ENCODE results near the gene KLHDC10. TPM values are rescaled to one million over a fixed set of nuclear protein-coding genes. Genes with fewer than 3 reads are reported as not detected.

KLHDC10 gene
- total and polyA plus RNA-seq, 2 of the 13 experiments (the other 11 are each of a cell fraction or from before 2014, with no cell fraction given), result 11.9 to 21.6 TPM

DNA sequence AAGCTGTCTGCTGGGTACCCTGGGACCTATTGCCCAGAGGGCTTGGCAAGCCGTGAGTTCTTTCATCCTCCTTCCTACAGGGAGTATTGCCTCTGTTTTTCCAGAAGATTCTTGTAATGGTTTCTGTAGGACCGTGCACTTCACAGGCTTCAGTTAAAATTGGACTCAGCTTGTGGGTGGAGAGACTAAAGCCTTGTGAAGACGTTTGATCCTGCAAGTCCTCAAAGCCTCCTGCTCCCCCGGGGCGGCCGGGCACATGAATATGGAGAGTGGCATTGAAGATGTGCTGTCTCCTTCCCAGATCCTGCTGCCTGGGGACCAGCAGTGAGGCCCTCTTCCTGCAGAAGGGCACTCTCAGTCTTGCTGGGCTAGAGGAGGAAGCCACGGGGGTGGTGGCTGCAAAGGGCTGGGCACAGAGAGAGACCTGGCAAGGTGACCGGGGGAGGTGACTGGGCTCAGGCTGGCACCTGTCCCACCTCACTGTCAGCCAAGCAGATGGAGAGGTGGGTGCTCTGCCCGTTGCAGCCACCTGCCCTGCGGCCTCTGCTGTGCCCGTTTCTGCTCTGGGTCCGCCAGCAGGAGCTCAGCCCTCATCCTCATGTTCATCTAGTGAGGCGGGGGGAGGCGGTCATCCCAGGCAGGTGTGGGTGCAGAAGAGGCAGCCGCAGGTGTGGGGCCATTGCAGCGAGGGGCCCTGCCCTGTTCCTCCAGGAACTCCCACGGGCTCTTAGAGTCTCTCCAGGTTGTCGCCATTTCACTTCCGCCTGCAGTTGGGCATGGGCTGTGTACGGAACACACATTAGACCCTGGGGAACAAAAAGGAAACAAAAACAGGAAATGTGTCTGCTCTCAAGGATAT is 79.2 kb downstream of the KLHDC10 start:
- POLR2A ChIA-PET, result interaction anchor here (1.4 kb wide), 1 partner anchor 56 kb away, joined by 3 read pairs; the partner anchor contains the start of gene TMEM209
- WGBS (ENCODE audit: low lambda C conversion rate), result 76% methylated on average over 14 of the region's 20 CpGs
- in situ Hi-C loops (cut with HindIII; ENCODE audit: extremely low pct_ligation_motif_present, low pct_unique_long_range_greater_than_20kb), result no loop called here
- H2AFZ ChIP-seq (ENCODE audit: low read length), result no peak overlapping the region
- H3K27ac ChIP-seq (ENCODE audit: extremely low read length, insufficient read depth, low read length), result no peak overlapping the region
- peaks cover 39% of the 10 kb centered on the region for H3K4me1 ChIP-seq (ENCODE audit: insufficient read depth, low read length)
- ATAC-seq (no peak), DNase-seq (ENCODE audit: low spot score) (no peak), FAIRE-seq (no peak)
- BruUV-seq (replicated peaks), result no TSS peak
- H3K9ac ChIP-seq (ENCODE audit: insufficient read depth, low read depth, low read length), result no peak overlapping the region
- no peaks in the 10 kb centered on the region for H3K79me2 ChIP-seq (ENCODE audit: insufficient read depth, low read length)
- H3K4me2 ChIP-seq (ENCODE audit: low read depth, low read length), result no peak overlapping the region
- CTCF ChIA-PET (ENCODE audit: low intra/inter-chr PET ratio, low total read pairs), result no interaction called here
- H3K9me3 ChIP-seq (ENCODE audit: low read length), result no peaks in the 10 kb centered on the region
- intact Hi-C loops (cut with micrococcal nuclease; ENCODE audit: unreplicated experiment), result loop anchor here (5.0 kb wide), 1 partner anchor 77 kb away; the partner anchor contains the start of gene KLHDC10
- no peaks in the 10 kb centered on the region for H4K20me1 ChIP-seq (ENCODE audit: insufficient read depth, low read length)
- no peak overlapping the region for H3K4me3 ChIP-seq (replicated peaks in 1 of 3; ENCODE audit: insufficient read depth in 1 of 3, low read depth in 2 of 3, low read length in 3 of 3)
- TF ChIP-seq, protein P1, sequence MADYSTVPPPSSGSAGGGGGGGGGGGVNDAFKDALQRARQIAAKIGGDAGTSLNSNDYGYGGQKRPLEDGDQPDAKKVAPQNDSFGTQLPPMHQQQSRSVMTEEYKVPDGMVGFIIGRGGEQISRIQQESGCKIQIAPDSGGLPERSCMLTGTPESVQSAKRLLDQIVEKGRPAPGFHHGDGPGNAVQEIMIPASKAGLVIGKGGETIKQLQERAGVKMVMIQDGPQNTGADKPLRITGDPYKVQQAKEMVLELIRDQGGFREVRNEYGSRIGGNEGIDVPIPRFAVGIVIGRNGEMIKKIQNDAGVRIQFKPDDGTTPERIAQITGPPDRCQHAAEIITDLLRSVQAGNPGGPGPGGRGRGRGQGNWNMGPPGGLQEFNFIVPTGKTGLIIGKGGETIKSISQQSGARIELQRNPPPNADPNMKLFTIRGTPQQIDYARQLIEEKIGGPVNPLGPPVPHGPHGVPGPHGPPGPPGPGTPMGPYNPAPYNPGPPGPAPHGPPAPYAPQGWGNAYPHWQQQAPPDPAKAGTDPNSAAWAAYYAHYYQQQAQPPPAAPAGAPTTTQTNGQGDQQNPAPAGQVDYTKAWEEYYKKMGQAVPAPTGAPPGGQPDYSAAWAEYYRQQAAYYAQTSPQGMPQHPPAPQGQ (CRISPR knock-in tag; IDR thresholded peaks at IDR 0.05; ENCODE audit: borderline replicate concordance), result no peak
- TF ChIP-seq, protein P2, sequence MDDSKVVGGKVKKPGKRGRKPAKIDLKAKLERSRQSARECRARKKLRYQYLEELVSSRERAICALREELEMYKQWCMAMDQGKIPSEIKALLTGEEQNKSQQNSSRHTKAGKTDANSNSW (CRISPR knock-in tag; IDR thresholded peaks at IDR 0.05; ENCODE audit: borderline replicate concordance), result no peak
- no peak for TF ChIP-seq ZNF44 (CRISPR knock-in tag; IDR thresholded peaks at IDR 0.05)
- TF ChIP-seq SMAD9 (CRISPR knock-in tag; IDR thresholded peaks at IDR 0.05), result no peak
- no peak for TF ChIP-seq MBD4 (IDR thresholded peaks at IDR 0.05; ENCODE audit: borderline replicate concordance, low read length)
- TF ChIP-seq TGIF2 (CRISPR knock-in tag; IDR thresholded peaks at IDR 0.05), result no peak
- no peak for TF ChIP-seq ZNF772 (CRISPR knock-in tag; IDR thresholded peaks at IDR 0.05)
- no peak for TF ChIP-seq ZIK1 (CRISPR knock-in tag; IDR thresholded peaks at IDR 0.05; ENCODE audit: borderline replicate concordance, low read depth)
- no peak for TF ChIP-seq JUNB (CRISPR knock-in tag; IDR thresholded peaks at IDR 0.05; ENCODE audit: borderline replicate concordance)
- TF ChIP-seq ZFYVE20 (CRISPR knock-in tag; IDR thresholded peaks at IDR 0.05; ENCODE audit: borderline replicate concordance, low read depth), result no peak
- no peak for TF ChIP-seq ZNF430 (CRISPR knock-in tag; IDR thresholded peaks at IDR 0.05)
- TF ChIP-seq GABPA (IDR thresholded peaks at IDR 0.05; ENCODE audit: low read depth, low read length), result no peak
- TF ChIP-seq GABPA (CRISPR knock-in tag; IDR thresholded peaks at IDR 0.05; ENCODE audit: low read depth), result no peak
- H3K27me3 ChIP-seq (ENCODE audit: control insufficient read depth in 1 of 2, insufficient read depth in 2 of 2, low read length in 2 of 2), result no peaks in the 10 kb centered on the region
- H3K36me3 ChIP-seq (replicated peaks in 1 of 2; ENCODE audit: control insufficient read depth in 1 of 2, insufficient read depth in 2 of 2, low read length in 2 of 2), result no peaks in the 10 kb centered on the region
